Activated CD8-positive, alpha-beta T cell treated with anti-CD3 and anti-CD28 coated beads for 36 hours (primary cell): Measurements from ENCODE around the gene KPNA1. TPM values are rescaled to one million over a fixed set of nuclear protein-coding genes. Genes with fewer than 3 reads are reported as not detected.
A peak's percentile ranks its signal among the peaks of the same experiment; 100 is the strongest.

Experiments
- ATAC-seq: fragments of 200-7000 bp; cut with Tn5 transposase; one replicate; pipeline ENCODE4 v1.10.0; 2021; ENCODE audit warnings: mild to moderate bottlenecking, moderate library complexity
- CTCF ChIA-PET: fragments of 350-600 bp; sonication (Branson Sonifier 250); formaldehyde crosslinking; loops from one replicate; lab custom pipeline; 2021; ENCODE audit warnings: antibody characterized with exemption; lab: Charles Lee
- POLR2A ChIA-PET: fragments of 350-600 bp; sonication (Branson Sonifier 250); formaldehyde crosslinking; loops from one replicate; lab custom pipeline; 2021; ENCODE audit warnings: antibody characterized with exemption; lab: Charles Lee
- DNase-seq: peaks from one replicate; pipeline ENCODE4 v3.0.0-alpha.2; 2020
- H3K27ac Mint-ChIP-seq: one replicate; pipeline ENCODE4 v1.8.0; 2021; ENCODE audit warnings: mild to moderate bottlenecking, mixed read lengths
- H3K27me3 Mint-ChIP-seq: one replicate; pipeline ENCODE4 v1.8.0; 2021; ENCODE audit warnings: mixed read lengths
- H3K36me3 Mint-ChIP-seq: one replicate; pipeline ENCODE4 v1.8.0; 2021; ENCODE audit warnings: low read depth, mixed read lengths
- H3K4me1 Mint-ChIP-seq: one replicate; pipeline ENCODE4 v1.8.0; 2021; ENCODE audit warnings: low read depth, mixed read lengths
- H3K4me3 Mint-ChIP-seq: one replicate; pipeline ENCODE4 v1.8.0; 2021; ENCODE audit warnings: mild to moderate bottlenecking, moderate library complexity, mixed read lengths
- H3K9me3 Mint-ChIP-seq: one replicate; pipeline ENCODE4 v1.8.0; 2021; ENCODE audit warnings: mixed read lengths
- CTCF ChIP-seq: fragments of 200-600 bp; IDR thresholded peaks from one replicate; pipeline ENCODE4 v1.8.0; 2022; ENCODE audit warnings: antibody characterized with exemption, mild to moderate bottlenecking
- intact Hi-C: fragments of 100-400 bp; cut with micrococcal nuclease; formaldehyde crosslinking; loops from one replicate; pipeline ENCODE4 v1.10.0; 2022
- total RNA-seq, 2 experiments: library from RNA; stranded (reverse); gene quantifications; one replicate each; pipeline ENCODE4 v1.2.3, GENCODE V29; 2021

Gene KPNA1
- total RNA-seq, 2 experiments from 2014 or later = 46.6 to 47.4 TPM

GRCh38 chr3:122464659-122465058, 50.1 kb downstream of the KPNA1 start:
- Mint-ChIP-seq H3K27me3 (no peaks in the 10 kb centered on the region), H3K27ac (no peak overlapping the region), H3K36me3 (peaks cover 23% of the 10 kb centered on the region), H3K4me3 (no peak overlapping the region), H3K4me1 (peaks cover 37% of the 10 kb centered on the region), H3K9me3 (no peaks in the 10 kb centered on the region)
- ChIA-PET POLR2A (no interaction called here), CTCF (interaction anchor here (0.9 to 1.5 kb wide), 2 partner anchors 17 to 48 kb away, joined by 3 read pairs; no protein-coding TSS in a partner anchor)
- no peak for ATAC-seq
- TF ChIP-seq CTCF = no peak
- no peak for DNase-seq
- intact Hi-C loops = no loop called here

GRCh38 chr3:122462406-122462805, 52.3 kb downstream of the KPNA1 start:
- CTCF ChIA-PET = interaction anchor here (0.7 kb wide), 1 partner anchor 487 kb away, joined by 3 read pairs; no protein-coding TSS in a partner anchor
- peaks cover 26% of the 10 kb centered on the region for H3K36me3 Mint-ChIP-seq

GRCh38 chr3:122461806-122462205, 52.9 kb downstream of the KPNA1 start:
- intact Hi-C loops = no loop called here
- no peak for TF ChIP-seq CTCF
- ChIA-PET POLR2A (no interaction called here), CTCF (interaction anchor here (0.7 to 1.2 kb wide), 3 partner anchors 79 to 487 kb away, joined by 3 read pairs; no protein-coding TSS in a partner anchor)
- no peaks in the 10 kb centered on the region for H3K27me3 Mint-ChIP-seq
- H3K4me3 Mint-ChIP-seq = no peak overlapping the region
- no peak overlapping the region for H3K27ac Mint-ChIP-seq
- peaks cover 23% of the 10 kb centered on the region for H3K36me3 Mint-ChIP-seq
- H3K9me3 Mint-ChIP-seq = no peaks in the 10 kb centered on the region
- ATAC-seq (no peak), DNase-seq (no peak)
- peaks cover 14% of the 10 kb centered on the region for H3K4me1 Mint-ChIP-seq

More at GRCh38 chr3:122462406-122462805, 52.3 kb downstream of the KPNA1 start:
- intact Hi-C loops = no loop called here
- ATAC-seq (no peak), DNase-seq (no peak)
- Mint-ChIP-seq H3K9me3 (no peaks in the 10 kb centered on the region), H3K4me1 (peaks cover 16% of the 10 kb centered on the region), H3K27me3 (no peaks in the 10 kb centered on the region), H3K4me3 (no peak overlapping the region), H3K27ac (no peak overlapping the region)
- TF ChIP-seq CTCF = no peak
- POLR2A ChIA-PET = no interaction called here

GRCh38 chr3:122458992-122459391, 55.7 kb downstream of the KPNA1 start:
- intact Hi-C loops = no loop called here
- Mint-ChIP-seq H3K27me3 (no peaks in the 10 kb centered on the region), H3K4me3 (no peak overlapping the region), H3K9me3 (no peaks in the 10 kb centered on the region), H3K27ac (no peak overlapping the region), H3K36me3 (peaks cover 22% of the 10 kb centered on the region), H3K4me1 (peaks cover 7% of the 10 kb centered on the region)
- ChIA-PET CTCF (interaction anchor here (0.7 to 1.8 kb wide), 11 partner anchors 20 to 228 kb away, joined by 3 to 17 read pairs (median 3); partner anchors contain the start of genes PARP14 and WDR5B), POLR2A (no interaction called here)
- no peak for DNase-seq
- peak; percentile 70 for TF ChIP-seq CTCF
- no peak for ATAC-seq

- Mint-ChIP-seq H3K9me3 (no peaks in the 10 kb centered on the region), H3K4me3 (no peak overlapping the region), H3K27me3 (no peaks in the 10 kb centered on the region), H3K27ac (peak overlapping the region; percentile 52), H3K4me1 (peaks cover 7% of the 10 kb centered on the region), H3K36me3 (peaks cover 20% of the 10 kb centered on the region)
- ATAC-seq (no peak), DNase-seq (no peak)
- intact Hi-C loops = no loop called here
- ChIA-PET POLR2A (interaction anchor here (0.9 kb wide), 1 partner anchor 57 kb away, joined by 3 read pairs; the partner anchor contains the start of gene KPNA1), CTCF (interaction anchor here (0.8 to 1.8 kb wide), 9 partner anchors 18 to 230 kb away, joined by 3 to 17 read pairs (median 3); partner anchors contain the start of genes PARP14 and WDR5B)
- no peak for TF ChIP-seq CTCF
These were observed 57.0 kb downstream of the KPNA1 start for GRCh38 chr3:122457706-122458105.
